Muscle layer of duodenum (tissue), 2 donors: ENCODE data around the gene SORBS1.

Experiments used
- H3K27ac ChIP-seq: one replicate; pipeline ENCODE4 v1.7.0; 2013; ENCODE audit warnings: mild to moderate bottlenecking, low read length
- H3K27me3 ChIP-seq: one replicate; pipeline ENCODE4 v1.7.0; 2013; ENCODE audit warnings: low read depth, mild to moderate bottlenecking, control low read depth, low read length
- H3K36me3 ChIP-seq, 2 donors: one replicate each; pipeline ENCODE4 v1.7.0; 2013; ENCODE audit warnings: low read length in 2 of 2, control low read depth in 1 of 2, mild to moderate bottlenecking in 1 of 2; ENCODE audit not compliant: insufficient read depth in 2 of 2, control insufficient read depth in 1 of 2
- H3K4me1 ChIP-seq, 2 donors: one replicate each; pipeline ENCODE4 v1.7.0; 2013; ENCODE audit warnings: low read length in 2 of 2, mild to moderate bottlenecking in 2 of 2, control low read depth in 1 of 2, moderate library complexity in 1 of 2; ENCODE audit not compliant: insufficient read depth in 2 of 2, control insufficient read depth in 1 of 2
- H3K4me3 ChIP-seq, 2 donors: one replicate each; pipeline ENCODE4 v1.7.0; 2013; ENCODE audit warnings: low read length in 2 of 2, low read depth in 1 of 2, mild to moderate bottlenecking in 1 of 2
- H3K9me3 ChIP-seq, 2 donors: one replicate each; pipeline ENCODE4 v1.7.0; 2013; ENCODE audit warnings: low read length in 2 of 2, control low read depth in 1 of 2, mild to moderate bottlenecking in 1 of 2; ENCODE audit not compliant: control insufficient read depth in 1 of 2
- donor health status: healthy.

SORBS1 gene

GRCh38 chr10:95579292-95579691 lies 18.1 kb upstream of the SORBS1 start:
- H3K27ac ChIP-seq = no peak overlapping the region
- no peaks in the 10 kb centered on the region for H3K36me3 ChIP-seq
- no peaks in the 10 kb centered on the region for H3K9me3 ChIP-seq
- H3K27me3 ChIP-seq = no peaks in the 10 kb centered on the region
- no peak overlapping the region for H3K4me3 ChIP-seq
- no peaks in the 10 kb centered on the region for H3K4me1 ChIP-seq

DNA sequence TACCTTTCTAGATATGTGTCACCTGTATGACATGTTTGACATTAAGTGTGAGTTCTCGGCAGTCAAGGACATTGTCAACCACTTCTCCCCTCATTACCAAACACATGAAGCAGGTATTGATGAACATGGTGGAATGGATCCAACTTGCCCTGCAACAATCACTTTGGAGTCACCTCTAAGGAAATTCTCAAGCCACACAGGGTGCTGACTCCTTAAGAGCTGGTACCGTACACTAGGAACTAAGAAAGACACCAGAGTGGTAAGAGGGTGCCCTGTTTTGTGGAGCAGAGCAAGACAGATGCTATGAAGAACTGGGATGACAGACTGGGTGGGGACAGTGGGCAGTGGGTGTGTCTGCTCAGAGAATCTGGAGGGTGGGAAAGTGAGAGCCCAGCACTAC lies 17.4 kb upstream of the SORBS1 start:
- no peaks in the 10 kb centered on the region for H3K4me1 ChIP-seq
- no peaks in the 10 kb centered on the region for H3K27me3 ChIP-seq
- H3K36me3 ChIP-seq = no peaks in the 10 kb centered on the region
- no peaks in the 10 kb centered on the region for H3K9me3 ChIP-seq
- no peak overlapping the region for H3K4me3 ChIP-seq
- no peak overlapping the region for H3K27ac ChIP-seq

- Histone ChIP-seq H3K27me3 (no peaks in the 10 kb centered on the region), H3K27ac (no peak overlapping the region), H3K9me3 (no peaks in the 10 kb centered on the region), H3K4me3 (no peak overlapping the region), H3K36me3 (no peaks in the 10 kb centered on the region), H3K4me1 (peaks cover 0 to 4% of the 10 kb centered on the region in 2 donors)
Measured at GRCh38 chr10:95574649-95575365, 13.6 kb upstream of the SORBS1 start.

- no peaks in the 10 kb centered on the region for H3K9me3 ChIP-seq
- H3K4me3 ChIP-seq = no peak overlapping the region
- no peaks in the 10 kb centered on the region for H3K27me3 ChIP-seq
- H3K36me3 ChIP-seq = no peaks in the 10 kb centered on the region
- no peak overlapping the region for H3K27ac ChIP-seq
- peaks cover 0 to 4% of the 10 kb centered on the region in 2 donors for H3K4me1 ChIP-seq
Measured at GRCh38 chr10:95573964-95574604, 12.9 kb upstream of the SORBS1 start.

DNA sequence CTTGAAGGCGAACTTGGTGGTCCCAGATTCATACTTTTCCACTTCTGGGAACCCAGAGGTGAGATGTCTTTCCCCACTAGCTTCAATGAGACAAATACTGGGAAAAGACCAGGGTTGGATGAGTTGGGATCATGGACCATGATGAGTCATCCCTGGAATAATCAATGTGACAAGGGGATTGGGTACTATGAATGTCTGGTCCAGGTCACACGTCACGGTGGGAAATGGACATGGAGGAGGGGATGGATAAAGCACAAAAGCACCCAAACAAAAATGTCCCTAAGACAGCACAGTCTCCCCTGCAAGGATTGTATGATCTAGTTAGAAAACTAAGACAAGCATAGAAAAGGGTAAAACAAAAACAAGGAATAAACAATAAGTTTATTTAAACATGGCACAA lies 12.4 kb upstream of the SORBS1 start:
- Histone ChIP-seq H3K4me3 (no peak overlapping the region), H3K4me1 (peaks cover 0 to 4% of the 10 kb centered on the region in 2 donors), H3K27me3 (no peaks in the 10 kb centered on the region), H3K36me3 (no peaks in the 10 kb centered on the region), H3K27ac (no peak overlapping the region), H3K9me3 (no peaks in the 10 kb centered on the region)

DNA sequence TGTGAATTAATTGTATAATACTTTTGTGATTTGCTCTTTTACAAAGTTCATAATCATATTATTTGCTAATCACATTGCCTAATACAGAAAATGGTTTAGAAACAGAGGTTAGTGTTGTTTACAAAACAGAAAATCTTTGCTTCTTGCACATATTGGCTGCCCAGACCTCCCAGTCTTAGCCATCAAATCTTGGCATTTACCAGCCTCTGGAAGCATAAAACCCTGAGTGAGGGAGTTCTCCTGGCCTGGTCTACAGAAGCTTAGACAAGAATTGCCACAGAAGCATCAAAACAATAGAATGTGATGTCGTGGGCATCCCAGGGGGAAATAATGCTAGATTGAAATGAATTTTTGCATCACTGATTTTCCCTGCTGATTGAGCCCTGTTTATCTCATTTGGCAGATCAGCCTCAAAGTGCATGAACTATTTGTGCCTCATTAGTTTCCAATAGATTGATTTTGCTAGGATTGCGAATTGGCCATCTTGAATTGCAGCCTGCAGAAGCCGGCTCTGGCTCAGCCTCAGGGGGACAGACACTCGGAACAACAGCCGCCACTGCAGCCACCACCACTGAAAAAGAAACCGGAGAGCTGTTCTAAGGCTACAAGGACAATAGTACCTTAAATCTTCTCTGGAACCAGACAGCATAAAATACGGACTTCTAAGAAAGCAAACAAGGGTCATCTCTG lies 11.1 kb upstream of the SORBS1 start:
- Histone ChIP-seq H3K4me1 (peaks cover 4 to 8% of the 10 kb centered on the region in 2 donors), H3K27ac (no peak overlapping the region), H3K4me3 (no peak overlapping the region), H3K36me3 (no peaks in the 10 kb centered on the region), H3K27me3 (no peaks in the 10 kb centered on the region), H3K9me3 (no peaks in the 10 kb centered on the region)

- no peaks in the 10 kb centered on the region for H3K27me3 ChIP-seq
- H3K27ac ChIP-seq = no peak overlapping the region
- H3K4me1 ChIP-seq = peaks cover 4 to 8% of the 10 kb centered on the region in 2 donors
- no peak overlapping the region for H3K4me3 ChIP-seq
- no peaks in the 10 kb centered on the region for H3K9me3 ChIP-seq
- no peaks in the 10 kb centered on the region for H3K36me3 ChIP-seq
Measured at GRCh38 chr10:95571390-95571789, 10.2 kb upstream of the SORBS1 start.

GRCh38 chr10:95569368-95569767 lies 8.2 kb upstream of the SORBS1 start:
- H3K27ac ChIP-seq = no peak overlapping the region
- no peak overlapping the region for H3K4me3 ChIP-seq
- H3K27me3 ChIP-seq = no peaks in the 10 kb centered on the region
- peaks cover 4 to 8% of the 10 kb centered on the region in 2 donors for H3K4me1 ChIP-seq
- no peaks in the 10 kb centered on the region for H3K36me3 ChIP-seq
- H3K9me3 ChIP-seq = no peaks in the 10 kb centered on the region

DNA sequence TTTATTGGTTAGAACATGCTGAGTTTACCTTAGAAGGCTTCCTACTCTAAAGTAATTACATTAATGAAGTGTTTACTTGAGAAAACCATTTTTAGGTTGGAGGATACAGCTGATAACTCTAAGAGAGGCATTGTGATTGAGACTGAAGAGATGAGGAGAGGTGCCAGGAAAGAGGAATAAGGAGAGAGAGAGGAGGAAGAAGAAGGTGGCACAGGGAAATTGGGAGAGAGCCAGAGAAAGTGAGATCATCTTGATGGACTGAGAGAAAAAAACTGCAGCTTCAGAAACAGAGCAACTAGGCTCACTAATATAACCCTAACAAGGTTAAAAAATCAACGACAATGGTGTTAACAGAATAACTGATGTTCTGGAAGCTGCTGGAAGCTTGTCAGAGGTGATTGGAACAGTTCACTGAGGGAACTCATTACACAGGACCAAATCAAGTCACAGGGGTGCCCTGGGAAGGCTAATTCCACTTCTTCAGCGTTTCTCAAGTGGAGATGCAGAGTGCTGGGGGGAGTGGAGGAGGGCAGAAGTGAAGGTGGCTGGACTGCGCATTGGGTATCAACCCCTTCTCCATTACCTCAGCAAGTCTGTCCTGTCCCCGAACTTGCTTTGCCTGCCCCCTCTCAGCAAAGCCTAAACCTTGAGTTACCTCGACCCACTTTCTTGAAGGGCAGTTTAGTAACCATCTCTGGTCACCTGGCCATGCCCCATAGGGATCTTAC lies 6.9 kb upstream of the SORBS1 start:
- Histone ChIP-seq H3K9me3 (no peaks in the 10 kb centered on the region), H3K27ac (no peak overlapping the region), H3K4me3 (no peak overlapping the region)

GRCh38 chr10:95566136-95566535 lies 5.0 kb upstream of the SORBS1 start:
- Histone ChIP-seq H3K36me3 (no peaks in the 10 kb centered on the region), H3K4me3 (no peak overlapping the region), H3K4me1 (peaks cover 0 to 8% of the 10 kb centered on the region in 2 donors), H3K27me3 (no peaks in the 10 kb centered on the region), H3K27ac (peak overlapping the region; percentile 30), H3K9me3 (no peaks in the 10 kb centered on the region)

More for the DNA sequence above, 6.9 kb upstream of the SORBS1 start:
- H3K27me3 ChIP-seq = no peaks in the 10 kb centered on the region
- peaks cover 4 to 8% of the 10 kb centered on the region in 2 donors for H3K4me1 ChIP-seq
- no peaks in the 10 kb centered on the region for H3K36me3 ChIP-seq

GRCh38 chr10:95565336-95565735 lies 4.2 kb upstream of the SORBS1 start:
- peak overlapping the region; percentile 54 for H3K27ac ChIP-seq
- no peaks in the 10 kb centered on the region for H3K36me3 ChIP-seq
- H3K9me3 ChIP-seq = no peaks in the 10 kb centered on the region
- peaks cover 0 to 8% of the 10 kb centered on the region in 2 donors for H3K4me1 ChIP-seq
- H3K27me3 ChIP-seq = no peaks in the 10 kb centered on the region
- H3K4me3 ChIP-seq = no peak overlapping the region
